NCI-H1092 (cell line): Measurements from ENCODE around the gene MIA.
"Not testable (repeated sequence)": the region's sequence is repeated elsewhere in the genome, so short reads cannot be mapped to it uniquely, and the experiment has no call there.

Experiments
- DNase-seq: peaks from one replicate; lab custom pipeline; 2025; lab: John Stamatoyannopoulos, UW

MIA gene

GRCh38 chr19:40822704-40823553 lies 47.6 kb downstream of the MIA start:
- DNase-seq = not testable (repeated sequence)

GRCh38 chr19:40824916-40825315 lies 49.6 kb downstream of the MIA start:
- DNase-seq = not testable (repeated sequence)

GRCh38 chr19:40825460-40826095 lies 50.3 kb downstream of the MIA start:
- not testable (repeated sequence) for DNase-seq

GRCh38 chr19:40826312-40826698 lies 51.0 kb downstream of the MIA start:
- not testable (repeated sequence) for DNase-seq

- not testable (repeated sequence) for DNase-seq
Observed at GRCh38 chr19:40826699-40827385, 51.5 kb downstream of the MIA start.
